Ishikawa (cell line): ENCODE measurements around the gene MEP1B.

Source experiments
- CEBPB ChIP-seq: IDR thresholded peaks from 2 replicates; pipeline ENCODE4 v1.6.1; 2012
- CREB1 ChIP-seq: IDR thresholded peaks from 2 replicates; pipeline ENCODE4 v1.6.1; 2012; ENCODE audit warnings: low read depth
- EGR1 ChIP-seq: IDR thresholded peaks from 2 replicates; pipeline ENCODE4 v1.6.1; 2012
- EP300 ChIP-seq: IDR thresholded peaks from 2 replicates; pipeline ENCODE4 v1.6.1; 2012; ENCODE audit warnings: borderline replicate concordance
- FOXM1 ChIP-seq: IDR thresholded peaks from 2 replicates; pipeline ENCODE4 v1.6.1; 2012; ENCODE audit warnings: low read depth, borderline replicate concordance
- NFIC ChIP-seq: IDR thresholded peaks from 2 replicates; pipeline ENCODE4 v1.6.1; 2012
- RAD21 ChIP-seq: IDR thresholded peaks from 2 replicates; pipeline ENCODE4 v1.6.1; 2012; ENCODE audit warnings: low read depth
- REST ChIP-seq: IDR thresholded peaks from 2 replicates; pipeline ENCODE4 v1.6.1; 2012; ENCODE audit warnings: low read depth, mild to moderate bottlenecking
- TAF1 ChIP-seq: IDR thresholded peaks from 2 replicates; pipeline ENCODE4 v1.6.1; 2012; ENCODE audit warnings: low read depth, mild to moderate bottlenecking
- TCF12 ChIP-seq: IDR thresholded peaks from 2 replicates; pipeline ENCODE4 v1.6.1; 2012; ENCODE audit warnings: low read depth
- TEAD4 ChIP-seq: IDR thresholded peaks from 2 replicates; pipeline ENCODE4 v1.6.1; 2012
- USF1 ChIP-seq: IDR thresholded peaks from 2 replicates; pipeline ENCODE4 v1.6.1; 2012
- YY1 ChIP-seq: IDR thresholded peaks from 2 replicates; pipeline ENCODE4 v1.6.1; 2012; ENCODE audit warnings: low read depth
- ZBTB7A ChIP-seq: IDR thresholded peaks from 2 replicates; pipeline ENCODE4 v1.6.1; 2012; ENCODE audit warnings: low read depth
- TF ChIP-seq, protein P1 (sequence below): IDR thresholded peaks from 2 replicates; pipeline ENCODE4 v1.6.1; 2012

The MEP1B gene

DNA sequence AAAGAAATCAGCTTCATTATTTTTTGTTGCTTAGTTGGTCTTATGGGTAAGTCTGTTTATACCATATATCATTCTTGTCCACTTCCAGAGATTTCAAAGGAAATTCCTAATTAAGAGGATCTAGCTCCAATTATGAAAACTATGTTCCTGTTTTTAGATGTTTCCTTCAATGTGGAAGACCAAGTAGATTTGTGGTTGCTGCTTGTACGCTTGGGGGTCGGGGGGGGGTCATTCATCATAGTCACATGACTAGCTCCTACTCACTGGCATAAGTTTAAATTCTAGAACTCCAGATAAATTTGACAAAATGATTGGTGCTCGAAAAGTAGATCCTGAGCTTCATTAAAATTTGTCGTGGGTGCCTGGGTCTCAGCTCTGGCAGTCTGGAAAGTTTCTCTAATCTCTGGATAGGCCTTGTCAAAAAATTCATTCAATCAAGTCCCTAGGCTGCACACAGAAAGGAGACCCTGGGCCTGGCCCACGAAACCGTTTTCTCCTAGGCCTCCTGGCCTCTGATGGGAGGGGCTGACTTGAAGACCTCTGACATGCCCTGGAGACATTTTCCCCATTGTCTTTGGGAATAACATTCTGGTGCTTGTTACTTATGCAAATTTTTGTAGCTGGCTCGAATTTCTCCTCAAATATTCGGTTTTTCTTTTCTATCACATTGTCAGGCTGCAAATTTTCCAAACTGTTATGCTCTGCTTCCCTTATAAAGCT is 62.5 kb downstream of the MEP1B start:
- TF ChIP-seq YY1 (no peak), FOXM1 (no peak), TCF12 (no peak), EGR1 (no peak), TAF1 (no peak), ZBTB7A (no peak)
- TF ChIP-seq, protein P1, sequence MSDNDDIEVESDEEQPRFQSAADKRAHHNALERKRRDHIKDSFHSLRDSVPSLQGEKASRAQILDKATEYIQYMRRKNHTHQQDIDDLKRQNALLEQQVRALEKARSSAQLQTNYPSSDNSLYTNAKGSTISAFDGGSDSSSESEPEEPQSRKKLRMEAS, result no peak

DNA sequence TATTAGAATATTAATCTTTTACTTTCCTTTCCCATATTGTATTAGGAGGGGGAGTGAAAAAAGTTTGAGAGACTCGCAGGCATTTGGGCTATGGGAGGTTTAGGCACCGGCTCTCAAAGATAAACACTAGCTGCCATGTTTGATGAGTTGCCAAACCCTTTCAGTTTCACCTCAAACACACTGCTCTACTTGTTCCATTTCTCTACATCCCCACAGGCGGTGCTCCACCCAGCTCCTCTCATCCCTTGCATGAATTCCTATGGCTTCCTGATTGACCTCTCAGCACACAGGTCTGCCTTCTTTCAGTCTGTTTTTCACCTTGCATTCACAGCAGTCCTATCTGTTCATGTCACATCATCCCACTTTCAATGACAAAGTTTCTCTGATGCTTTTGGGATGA is 65.7 kb downstream of the MEP1B start:
- TF ChIP-seq TEAD4, result no peak
- TF ChIP-seq TAF1, result no peak
- no peak for TF ChIP-seq FOXM1
- TF ChIP-seq USF1, result no peak
- TF ChIP-seq YY1, result no peak
- TF ChIP-seq RAD21, result no peak
- no peak for TF ChIP-seq ZBTB7A
- no peak for TF ChIP-seq REST
- no peak for TF ChIP-seq EGR1
- TF ChIP-seq EP300, result no peak
- TF ChIP-seq CEBPB, result no peak
- TF ChIP-seq, protein P1, result no peak
- no peak for TF ChIP-seq CREB1
- TF ChIP-seq TCF12, result no peak
- TF ChIP-seq NFIC, result no peak

GRCh38 chr18:32257084-32257785 is 67.4 kb downstream of the MEP1B start:
- no peak for TF ChIP-seq REST
- TF ChIP-seq, protein P1, result no peak
- no peak for TF ChIP-seq TAF1
- no peak for TF ChIP-seq TCF12

DNA sequence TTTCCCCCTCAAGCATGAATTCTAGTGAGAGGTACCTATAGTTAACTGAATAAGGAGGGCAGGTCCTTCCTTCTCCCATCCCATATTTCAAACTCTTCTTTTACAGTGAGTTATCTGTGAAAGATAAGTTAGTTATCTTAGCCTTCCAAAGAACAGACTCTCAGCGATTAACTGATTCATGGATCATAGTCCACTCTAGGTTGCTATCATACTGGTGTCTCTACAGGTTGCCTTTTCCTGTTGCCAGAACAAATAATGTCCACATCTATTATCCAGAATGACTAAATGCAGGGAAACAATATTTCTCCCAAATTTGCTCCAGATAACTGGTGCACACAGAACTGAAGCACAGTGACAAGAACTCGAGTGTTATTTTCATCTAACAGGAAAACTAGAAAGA is 68.3 kb downstream of the MEP1B start:
- TF ChIP-seq FOXM1 (no peak), ZBTB7A (no peak), TCF12 (no peak), USF1 (no peak), REST (no peak), TAF1 (no peak), EGR1 (no peak), CREB1 (no peak), YY1 (no peak), EP300 (no peak), RAD21 (no peak), NFIC (no peak), CEBPB (no peak)
- TF ChIP-seq, protein P1, result no peak
